Astrocyte of the cerebellum (primary cell): ENCODE data around the gene PRKCQ.

Source experiments
- DNase-seq: peaks from one replicate; pipeline ENCODE4 v3.0.0-alpha.2; 2011; ENCODE audit warnings: low read depth
- H3K4me3 ChIP-seq: 2 replicates; pipeline ENCODE4 v1.5.1; 2011; ENCODE audit warnings: mild to moderate bottlenecking, low read depth, low read length, moderate library complexity
- in situ Hi-C: cut with HindIII; loops from 2 replicates; pipeline ENCODE4 v1.10.0; 2017; ENCODE audit warnings: low sequenced_read_pairs
- TF ChIP-seq, protein P1 (sequence below): IDR thresholded peaks from 2 replicates; pipeline ENCODE4 v1.5.1; 2012; ENCODE audit warnings: low read length, low read depth, moderate library complexity, mild to moderate bottlenecking; ENCODE audit errors: missing control alignments

The PRKCQ gene

GRCh38 chr10:6514180-6514579 lies 65.9 kb downstream of the PRKCQ start:
- in situ Hi-C loops: no loop called here
- DNase-seq: no peak
- no peak overlapping the region for H3K4me3 ChIP-seq
- TF ChIP-seq, protein P1, sequence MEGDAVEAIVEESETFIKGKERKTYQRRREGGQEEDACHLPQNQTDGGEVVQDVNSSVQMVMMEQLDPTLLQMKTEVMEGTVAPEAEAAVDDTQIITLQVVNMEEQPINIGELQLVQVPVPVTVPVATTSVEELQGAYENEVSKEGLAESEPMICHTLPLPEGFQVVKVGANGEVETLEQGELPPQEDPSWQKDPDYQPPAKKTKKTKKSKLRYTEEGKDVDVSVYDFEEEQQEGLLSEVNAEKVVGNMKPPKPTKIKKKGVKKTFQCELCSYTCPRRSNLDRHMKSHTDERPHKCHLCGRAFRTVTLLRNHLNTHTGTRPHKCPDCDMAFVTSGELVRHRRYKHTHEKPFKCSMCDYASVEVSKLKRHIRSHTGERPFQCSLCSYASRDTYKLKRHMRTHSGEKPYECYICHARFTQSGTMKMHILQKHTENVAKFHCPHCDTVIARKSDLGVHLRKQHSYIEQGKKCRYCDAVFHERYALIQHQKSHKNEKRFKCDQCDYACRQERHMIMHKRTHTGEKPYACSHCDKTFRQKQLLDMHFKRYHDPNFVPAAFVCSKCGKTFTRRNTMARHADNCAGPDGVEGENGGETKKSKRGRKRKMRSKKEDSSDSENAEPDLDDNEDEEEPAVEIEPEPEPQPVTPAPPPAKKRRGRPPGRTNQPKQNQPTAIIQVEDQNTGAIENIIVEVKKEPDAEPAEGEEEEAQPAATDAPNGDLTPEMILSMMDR: no peak

- H3K4me3 ChIP-seq: no peak overlapping the region
- in situ Hi-C loops: no loop called here
- TF ChIP-seq, protein P1: no peak
- no peak for DNase-seq
These were observed 66.6 kb downstream of the PRKCQ start for GRCh38 chr10:6513476-6513875.

GRCh38 chr10:6512182-6512581 lies 67.9 kb downstream of the PRKCQ start:
- TF ChIP-seq, protein P1: no peak
- H3K4me3 ChIP-seq: no peak overlapping the region
- in situ Hi-C loops: no loop called here
- no peak for DNase-seq

DNA sequence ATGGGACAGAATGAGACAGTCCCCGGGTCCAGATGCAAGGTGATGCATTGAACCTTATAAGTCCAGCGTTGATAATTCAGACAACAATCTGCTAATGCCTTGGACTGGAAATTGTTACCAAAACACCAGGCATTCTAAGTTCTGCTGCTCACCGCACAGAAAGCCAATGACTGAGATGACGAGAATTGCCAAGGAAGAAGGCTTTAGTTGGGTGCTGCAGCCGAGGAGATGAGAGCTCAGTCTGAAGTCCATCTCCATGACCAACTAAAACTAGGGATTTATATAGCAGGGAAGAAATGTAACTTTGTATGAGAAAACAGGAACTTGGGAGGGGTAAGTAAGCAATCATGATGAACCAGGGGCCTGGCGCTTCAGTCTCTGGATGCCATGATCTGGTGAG lies 68.7 kb downstream of the PRKCQ start:
- H3K4me3 ChIP-seq: no peak overlapping the region
- in situ Hi-C loops: no loop called here
- no peak for DNase-seq
- TF ChIP-seq, protein P1: no peak

DNA sequence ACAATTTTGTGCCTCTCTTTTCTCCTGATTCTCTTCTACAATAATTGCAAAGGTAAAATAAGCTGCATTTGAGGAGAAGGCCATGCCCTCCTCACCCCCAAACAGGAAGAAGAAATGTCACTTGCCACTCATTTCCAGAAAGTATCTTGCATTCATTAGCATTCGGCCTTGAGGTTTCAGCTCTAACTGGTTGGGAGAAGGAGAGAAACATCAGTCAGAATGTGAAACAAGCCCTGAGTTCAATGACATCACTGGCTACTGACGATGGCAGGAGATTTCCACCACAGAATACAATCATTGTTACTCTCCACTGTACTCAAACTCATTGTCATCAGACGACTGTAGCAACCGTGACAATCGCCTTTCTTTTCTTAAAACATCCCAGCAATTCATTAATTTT lies 72.8 kb downstream of the PRKCQ start:
- TF ChIP-seq, protein P1: no peak
- in situ Hi-C loops: no loop called here
- H3K4me3 ChIP-seq: no peak overlapping the region
- no peak for DNase-seq

- no peak overlapping the region for H3K4me3 ChIP-seq
- TF ChIP-seq, protein P1: no peak
- in situ Hi-C loops: no loop called here
- no peak for DNase-seq
These were observed 74.8 kb downstream of the PRKCQ start for GRCh38 chr10:6505300-6505699.

DNA sequence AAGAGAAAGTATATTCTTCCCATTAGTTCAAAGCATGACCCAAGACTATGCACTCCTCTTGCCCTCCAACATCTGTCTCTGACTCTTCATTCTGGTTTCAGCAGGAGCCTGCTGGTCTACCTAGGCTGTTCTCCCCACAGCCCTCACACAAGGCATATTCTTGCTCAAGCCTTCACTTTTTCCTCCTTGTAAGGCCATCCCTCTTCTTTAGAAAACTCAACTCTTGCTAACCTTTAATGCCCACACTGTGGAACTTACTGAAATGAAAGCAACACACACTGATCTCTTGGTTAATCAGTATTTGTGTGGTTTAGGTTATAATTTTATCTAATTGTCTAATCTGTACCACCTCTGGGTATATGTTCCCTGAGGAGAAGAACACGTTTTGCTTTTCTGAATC lies 75.8 kb downstream of the PRKCQ start:
- in situ Hi-C loops: no loop called here
- no peak overlapping the region for H3K4me3 ChIP-seq
- TF ChIP-seq, protein P1: no peak
- DNase-seq: no peak
